IPS DF 19.7 (cell line): ENCODE data around the gene R3HDML.
A peak's percentile ranks its signal among the peaks of the same experiment; 100 is the strongest.
"Not testable (repeated sequence)": the region's sequence is repeated elsewhere in the genome, so short reads cannot be mapped to it uniquely, and the experiment has no call there.

Experiments used
- DNase-seq: peaks from one replicate; pipeline ENCODE4 v3.0.0-alpha.2; 2013; ENCODE audit warnings: low read depth, low spot score

The R3HDML gene

GRCh38 chr20:44336725-44337380, at the start of gene R3HDML:
TSS of gene R3HDML (plus strand) at chr20:44337043. CDS start at chr20:44337158, 115 bp downstream.
- no peak for DNase-seq

GRCh38 chr20:44287272-44288097, 49.4 kb upstream of the R3HDML start:
- DNase-seq: no peak

- no peak for DNase-seq
Measured at GRCh38 chr20:44288252-44288651, 48.6 kb upstream of the R3HDML start.

GRCh38 chr20:44291754-44292153, 45.1 kb upstream of the R3HDML start:
- DNase-seq: no peak

GRCh38 chr20:44296011-44296410, 40.8 kb upstream of the R3HDML start:
- DNase-seq: no peak

GRCh38 chr20:44297721-44298120, 39.1 kb upstream of the R3HDML start:
- DNase-seq: no peak

GRCh38 chr20:44299011-44299535, 37.8 kb upstream of the R3HDML start:
- not testable (repeated sequence) for DNase-seq

GRCh38 chr20:44301285-44301684, 35.6 kb upstream of the R3HDML start:
- no peak for DNase-seq

GRCh38 chr20:44302026-44302669, 34.7 kb upstream of the R3HDML start:
- no peak for DNase-seq

GRCh38 chr20:44302736-44303135, 34.1 kb upstream of the R3HDML start:
- DNase-seq: no peak

- DNase-seq: no peak
Measured at GRCh38 chr20:44304383-44304782, 32.5 kb upstream of the R3HDML start.

- DNase-seq: no peak
Measured at GRCh38 chr20:44306927-44307326, 29.9 kb upstream of the R3HDML start.

GRCh38 chr20:44309763-44310663, 26.8 kb upstream of the R3HDML start:
- no peak for DNase-seq

- DNase-seq: peak; percentile 80
Measured at GRCh38 chr20:44310664-44311639, 25.9 kb upstream of the R3HDML start, which contains the start of gene FITM2. TSS of gene FITM2 (minus strand) at chr20:44311202. CDS start at chr20:44311148, 54 bp downstream.

GRCh38 chr20:44314870-44315269, 22.0 kb upstream of the R3HDML start:
- DNase-seq: no peak

- DNase-seq: no peak
Measured at GRCh38 chr20:44319839-44320422, 16.9 kb upstream of the R3HDML start.

GRCh38 chr20:44324343-44324742, 12.5 kb upstream of the R3HDML start:
- DNase-seq: no peak

GRCh38 chr20:44326391-44327159, 10.3 kb upstream of the R3HDML start:
- DNase-seq: no peak

GRCh38 chr20:44327748-44328147, 9.1 kb upstream of the R3HDML start:
- DNase-seq: not testable (repeated sequence)
